NCI-H2227 (cell line): ENCODE results near the gene WDR70.
"Not testable (repeated sequence)": the region's sequence is repeated elsewhere in the genome, so short reads cannot be mapped to it uniquely, and the experiment has no call there.

Experiments
- DNase-seq: peaks from one replicate; lab custom pipeline; 2025; ENCODE audit not compliant: unreplicated experiment; lab: John Stamatoyannopoulos, UW

Gene WDR70

GRCh38 chr5:37511646-37512045, 132.5 kb downstream of the WDR70 start:
- no peak for DNase-seq

DNA sequence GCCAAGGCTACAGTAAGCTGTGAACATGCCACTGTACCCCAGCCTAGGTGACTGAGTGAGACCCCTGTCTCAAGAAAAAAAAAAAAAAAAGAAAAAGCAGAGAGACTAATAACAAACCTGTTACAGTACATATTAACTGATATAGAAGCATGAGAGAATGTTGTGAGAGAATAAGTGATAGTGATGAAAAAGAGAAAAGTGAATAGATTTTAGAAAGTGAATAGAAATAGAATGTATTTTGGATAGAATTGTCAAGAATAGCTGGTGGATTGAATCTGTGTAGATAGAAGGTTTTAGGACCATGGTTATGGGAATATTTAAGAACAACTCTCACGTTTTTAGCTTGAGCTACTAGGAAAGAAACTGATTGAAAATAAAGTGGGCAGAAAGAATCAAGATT, 135.8 kb downstream of the WDR70 start:
- DNase-seq = no peak

GRCh38 chr5:37517686-37518085, 138.6 kb downstream of the WDR70 start:
- no peak for DNase-seq

DNA sequence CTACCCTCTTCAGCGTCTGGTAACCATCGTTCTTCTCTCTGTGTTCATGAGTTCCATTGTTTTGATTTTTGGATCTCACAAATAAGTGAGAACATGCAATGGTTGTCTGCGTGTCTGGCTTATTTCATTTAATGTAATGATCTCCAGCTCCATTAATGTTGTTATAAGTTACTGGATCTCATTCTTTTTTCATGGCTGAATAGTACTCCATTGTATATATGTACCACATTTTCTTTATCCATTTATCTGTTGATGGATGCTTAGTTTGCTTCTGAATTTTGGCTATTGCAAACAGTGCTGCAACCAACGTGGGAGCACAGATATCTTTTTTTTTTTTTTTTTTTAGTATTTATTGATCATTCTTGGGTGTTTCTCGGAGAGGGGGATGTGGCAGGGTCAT, 139.2 kb downstream of the WDR70 start:
- not testable (repeated sequence) for DNase-seq

DNA sequence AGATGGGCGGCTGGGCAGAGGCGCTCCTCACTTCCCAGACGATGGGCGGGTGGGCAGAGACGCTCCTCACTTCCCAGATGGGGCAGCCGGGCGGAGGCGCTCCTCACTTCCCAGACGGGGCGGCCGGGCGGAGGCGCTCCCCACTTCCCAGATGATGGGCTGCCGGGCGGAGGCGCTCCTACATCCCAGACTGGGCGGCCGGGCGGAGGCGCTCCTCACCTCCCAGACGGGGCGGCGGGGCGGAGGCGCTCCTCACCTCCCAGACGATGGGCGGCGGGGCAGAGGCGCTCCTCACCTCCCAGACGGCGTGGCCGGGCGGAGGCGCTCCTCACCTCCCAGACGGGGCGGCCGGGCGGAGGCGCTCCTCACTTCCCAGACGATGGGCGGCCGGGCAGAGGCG, 140.2 kb downstream of the WDR70 start:
- DNase-seq = no peak

GRCh38 chr5:37519807-37520206, 140.7 kb downstream of the WDR70 start:
- DNase-seq = no peak

GRCh38 chr5:37520811-37521210, 141.7 kb downstream of the WDR70 start:
- DNase-seq = no peak

GRCh38 chr5:37532976-37533740, 154.0 kb downstream of the WDR70 start:
- DNase-seq = no peak

DNA sequence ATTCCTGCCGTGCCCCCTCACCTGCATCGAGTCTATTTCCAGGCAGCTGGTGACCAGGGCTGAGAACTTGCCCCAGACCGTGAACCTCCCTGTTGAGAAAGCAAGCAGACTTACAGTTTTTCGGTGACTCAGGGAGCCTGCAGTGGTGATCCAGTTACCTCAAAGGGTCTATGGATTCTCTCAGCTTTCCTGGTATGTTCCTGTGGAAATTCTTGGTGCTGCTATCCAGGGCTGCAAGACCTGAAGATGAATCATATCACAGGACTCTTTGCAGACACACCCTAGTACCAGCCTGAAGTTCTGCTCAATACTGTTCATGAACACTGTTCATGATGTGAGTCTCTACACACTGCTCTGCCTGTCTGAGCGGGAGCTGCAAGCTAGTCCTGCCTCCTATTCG, 154.7 kb downstream of the WDR70 start:
- DNase-seq = no peak

GRCh38 chr5:37539459-37539858, 160.3 kb downstream of the WDR70 start:
- no peak for DNase-seq

GRCh38 chr5:37543216-37543615, 164.1 kb downstream of the WDR70 start:
- no peak for DNase-seq

GRCh38 chr5:37549411-37549810, 170.3 kb downstream of the WDR70 start:
- no peak for DNase-seq

DNA sequence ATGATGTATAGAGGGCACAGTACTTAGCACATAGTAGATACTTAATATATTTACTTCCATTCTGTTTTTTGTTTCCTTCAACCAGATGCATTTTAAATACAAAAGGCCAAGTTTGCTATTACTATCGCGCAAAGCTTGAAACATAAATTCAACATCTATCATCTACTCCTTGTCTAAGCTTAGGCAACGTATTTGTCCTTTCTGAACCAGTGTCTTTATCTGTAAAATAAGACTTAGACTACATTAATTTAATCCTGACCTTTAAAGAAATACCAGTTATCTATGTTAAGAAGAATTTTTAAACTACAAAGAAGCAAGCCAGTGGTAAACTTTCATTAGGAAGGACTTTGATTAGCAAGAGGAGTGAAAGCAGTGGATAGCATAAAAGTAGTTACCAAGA, 173.0 kb downstream of the WDR70 start:
- DNase-seq = no peak

GRCh38 chr5:37552770-37553719, 173.9 kb downstream of the WDR70 start:
- no peak for DNase-seq

- DNase-seq = no peak
Measured at GRCh38 chr5:37553720-37554404, 174.7 kb downstream of the WDR70 start.

GRCh38 chr5:37554405-37554739, 175.3 kb downstream of the WDR70 start:
- DNase-seq = no peak

DNA sequence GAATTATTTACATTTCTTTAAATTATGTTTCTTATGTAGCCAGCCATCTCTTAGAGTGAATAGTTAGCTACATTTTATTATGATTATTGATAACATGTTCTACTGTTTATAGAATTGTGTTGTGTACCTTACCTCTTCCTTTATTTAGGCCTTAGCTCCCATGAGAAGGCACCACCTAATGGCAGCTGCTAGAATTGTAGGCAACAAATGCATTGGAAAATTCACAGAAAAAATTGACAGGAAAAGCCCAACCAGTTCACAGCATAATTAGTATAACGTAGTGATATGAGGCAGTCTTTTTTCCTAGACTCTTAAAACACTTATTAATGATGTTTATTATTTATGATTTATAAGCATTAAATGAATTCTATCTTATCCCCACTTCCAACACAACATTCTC, 175.8 kb downstream of the WDR70 start:
- DNase-seq = no peak

- no peak for DNase-seq
Measured at GRCh38 chr5:37557734-37558293, 178.7 kb downstream of the WDR70 start.

- no peak for DNase-seq
Measured at GRCh38 chr5:37565062-37565670, 186.0 kb downstream of the WDR70 start.

DNA sequence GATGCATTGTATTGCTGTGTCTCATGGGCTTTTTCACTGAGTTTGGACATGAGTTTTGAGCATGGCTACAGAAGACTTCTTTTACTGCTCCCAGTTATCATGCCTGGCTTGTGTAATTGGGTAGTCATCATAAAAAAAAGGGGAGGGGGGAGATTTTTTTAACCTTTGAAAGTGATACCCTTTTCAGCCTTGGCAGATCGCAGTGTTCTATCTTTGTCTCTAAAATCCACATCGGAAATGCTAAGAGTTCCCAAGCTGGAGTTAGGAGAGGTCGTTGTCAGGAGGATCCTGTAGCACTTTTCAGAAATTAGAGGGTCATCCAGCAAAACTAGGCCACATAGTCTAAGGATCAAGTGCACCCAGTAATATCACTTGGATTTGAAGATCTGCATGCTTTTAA, 188.4 kb downstream of the WDR70 start:
- no peak for DNase-seq
